ENCODE results near the gene NEK5. TPM values are rescaled to one million over a fixed set of nuclear protein-coding genes. Genes with fewer than 3 reads are reported as not detected.
"Not testable (repeated sequence)": the region's sequence is repeated elsewhere in the genome, so short reads cannot be mapped to it uniquely, and the experiment has no call there.

NEK5 gene
- total RNA-seq, 1 donor from 2014 or later = 0.05 TPM

GRCh38 chr13:52082601-52083000 is 46.3 kb downstream of the NEK5 start:
- intact Hi-C loops (cut with micrococcal nuclease) = no loop called here

- intact Hi-C loops (cut with micrococcal nuclease) = not testable (repeated sequence)
Measured at GRCh38 chr13:52079891-52080290, 49.0 kb downstream of the NEK5 start.

- intact Hi-C loops (cut with micrococcal nuclease) = no loop called here
Measured at GRCh38 chr13:52070929-52071523, 57.8 kb downstream of the NEK5 start.

DNA sequence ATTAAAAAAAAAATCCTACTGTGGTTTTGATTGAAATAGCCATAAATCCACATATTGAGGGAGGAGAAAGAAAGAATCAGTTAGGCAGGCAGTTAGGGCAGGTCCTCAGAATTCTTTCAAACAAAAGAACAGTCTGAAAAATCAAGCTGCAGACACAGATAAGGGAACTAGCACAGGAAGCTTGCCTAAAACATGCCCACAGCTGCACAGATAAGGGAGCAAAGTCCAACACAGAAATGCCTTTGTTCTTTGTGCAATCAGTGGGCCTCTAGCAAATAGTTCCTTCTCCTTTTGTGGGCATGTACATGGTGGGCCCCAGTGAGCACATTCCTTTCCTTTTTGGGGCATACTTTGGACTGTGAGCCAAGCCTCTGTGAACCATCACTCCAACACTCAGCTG is 61.6 kb downstream of the NEK5 start:
- intact Hi-C loops (cut with micrococcal nuclease) = no loop called here

GRCh38 chr13:52061587-52061986 is 67.3 kb downstream of the NEK5 start:
- intact Hi-C loops (cut with micrococcal nuclease) = no loop called here

DNA sequence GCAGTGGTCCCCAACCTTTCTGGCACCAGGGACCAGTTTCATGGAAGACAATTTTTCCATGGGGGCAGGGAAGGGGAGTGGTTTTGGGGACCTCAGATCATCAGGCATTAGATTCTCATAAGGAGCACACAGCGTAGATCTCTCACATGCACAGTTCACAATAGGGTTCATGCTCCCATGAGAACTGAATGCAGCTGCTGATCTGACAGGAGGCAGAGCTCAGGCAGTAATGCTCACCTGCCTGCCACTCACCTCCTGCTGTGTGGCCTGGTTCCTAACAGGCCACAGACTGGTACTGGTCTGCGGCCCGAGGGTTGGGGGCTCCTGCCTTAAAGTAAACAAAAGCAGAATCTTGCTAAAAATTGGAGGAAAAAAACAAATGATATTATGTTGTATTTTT is 67.8 kb downstream of the NEK5 start:
- intact Hi-C loops (cut with micrococcal nuclease) = not testable (repeated sequence)

- intact Hi-C loops (cut with micrococcal nuclease) = no loop called here
Measured at GRCh38 chr13:52053460-52053859, 75.4 kb downstream of the NEK5 start.

DNA sequence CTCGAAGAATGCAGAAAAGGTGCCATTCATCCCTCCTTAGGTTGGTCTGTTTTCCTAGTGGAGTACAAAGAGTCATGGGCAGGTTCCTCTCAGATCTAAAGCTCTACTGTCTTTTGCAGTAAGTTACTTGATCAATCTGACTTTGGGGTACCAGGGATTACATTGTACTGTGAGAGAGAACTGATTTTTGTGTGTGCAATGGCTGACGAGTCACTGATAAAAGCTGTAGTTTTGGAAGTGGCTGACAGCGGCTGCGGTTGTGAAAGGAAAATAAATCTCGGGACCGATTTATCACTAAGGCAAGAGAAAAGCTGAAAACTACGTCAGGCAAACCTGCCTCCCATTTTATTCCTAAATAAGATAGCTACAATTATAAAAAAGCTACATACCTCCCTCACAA is 77.5 kb downstream of the NEK5 start:
- intact Hi-C loops (cut with micrococcal nuclease) = no loop called here

DNA sequence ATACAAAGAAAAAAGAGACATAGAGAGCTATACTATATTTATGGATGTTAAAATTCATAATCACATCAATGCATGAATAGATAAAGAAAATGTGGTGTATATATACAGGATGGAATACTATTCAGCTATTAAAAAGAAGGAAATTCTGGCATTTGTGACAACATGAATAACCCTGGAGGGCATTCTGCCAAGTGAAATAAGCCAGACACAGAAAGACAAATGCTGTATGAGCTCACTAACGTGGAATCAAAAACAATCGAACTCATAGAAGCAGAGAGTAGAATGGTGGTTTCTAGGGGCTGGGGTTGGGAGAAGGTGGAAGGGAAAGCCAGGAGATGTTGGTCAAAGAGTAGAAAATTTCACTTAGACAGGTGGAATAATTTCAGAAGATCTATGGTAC is 80.4 kb downstream of the NEK5 start:
- intact Hi-C loops (cut with micrococcal nuclease) = no loop called here

DNA sequence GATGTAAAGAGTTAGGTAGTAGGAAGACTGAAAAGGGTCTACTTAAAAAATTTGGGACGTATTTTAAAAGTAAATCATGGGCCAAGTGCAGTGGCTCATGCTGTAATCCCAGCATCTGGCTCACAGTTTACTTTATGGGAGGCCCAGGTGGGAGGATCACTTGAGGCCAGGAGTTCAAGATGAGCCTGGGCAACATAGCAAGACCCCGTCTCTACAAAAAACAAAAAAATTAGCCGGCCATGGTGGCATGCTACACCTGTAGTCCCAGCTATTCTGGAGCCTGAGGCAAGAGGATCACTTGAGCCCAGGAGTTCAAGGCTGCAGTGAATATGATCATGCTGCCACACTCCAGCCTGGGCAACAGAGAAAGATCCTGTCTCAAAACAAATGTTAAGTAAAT is 81.4 kb downstream of the NEK5 start:
- intact Hi-C loops (cut with micrococcal nuclease) = no loop called here

GRCh38 chr13:52043675-52044074 is 85.2 kb downstream of the NEK5 start:
- intact Hi-C loops (cut with micrococcal nuclease) = no loop called here

DNA sequence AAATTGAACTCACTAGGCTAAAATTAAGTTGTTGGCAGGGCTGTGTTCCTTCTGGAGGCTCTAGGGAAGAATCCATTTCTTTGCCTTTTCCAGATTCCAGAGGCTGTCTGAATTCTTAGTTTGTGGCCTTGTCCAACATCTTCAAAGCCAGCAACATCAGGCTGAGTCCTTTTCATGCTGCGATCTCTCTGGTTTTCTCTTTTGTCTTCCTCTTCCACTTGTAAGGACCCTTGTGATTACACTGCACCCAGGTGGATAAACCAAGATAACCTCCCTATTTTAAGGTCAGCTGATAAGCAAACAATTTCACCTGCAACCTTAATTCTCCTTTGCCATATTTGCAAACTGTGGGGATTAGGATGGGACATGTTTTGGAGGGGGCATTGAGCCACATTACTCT is 92.8 kb downstream of the NEK5 start:
- intact Hi-C loops (cut with micrococcal nuclease) = no loop called here

DNA sequence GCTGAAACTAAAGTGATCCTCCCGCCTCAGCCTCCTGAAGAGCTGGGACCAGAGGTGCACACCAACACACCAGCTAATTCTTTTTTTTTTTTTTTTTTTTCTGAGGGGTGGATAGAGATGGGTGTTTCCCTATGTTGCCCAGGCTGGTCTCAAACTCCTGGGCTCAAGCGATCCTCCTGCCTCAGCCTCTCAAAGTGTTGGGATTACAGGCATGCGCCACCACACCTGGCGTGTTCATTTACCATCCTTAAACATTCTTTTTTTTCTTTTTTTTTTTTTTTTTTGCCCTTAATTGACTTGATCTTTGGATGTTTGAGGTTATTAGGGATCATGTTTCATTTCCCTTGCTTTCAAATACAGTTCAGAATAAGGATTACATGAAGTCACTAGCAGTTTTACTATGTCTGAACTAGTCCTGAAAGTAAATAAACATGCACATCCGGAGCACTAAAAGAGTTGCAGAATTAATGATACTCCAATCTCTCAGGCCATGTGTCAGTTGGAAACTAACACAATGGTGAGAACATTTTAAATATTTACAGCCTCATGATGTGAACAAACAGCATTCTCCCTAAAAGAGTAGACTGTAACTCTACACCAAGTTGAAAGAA is 94.2 kb downstream of the NEK5 start:
- intact Hi-C loops (cut with micrococcal nuclease) = no loop called here

- intact Hi-C loops (cut with micrococcal nuclease) = no loop called here
Measured at GRCh38 chr13:52033039-52033438, 95.8 kb downstream of the NEK5 start.

- intact Hi-C loops (cut with micrococcal nuclease) = not testable (repeated sequence)
Measured at GRCh38 chr13:52030401-52030800, 98.5 kb downstream of the NEK5 start.

GRCh38 chr13:52029569-52029968 is 99.3 kb downstream of the NEK5 start:
- intact Hi-C loops (cut with micrococcal nuclease) = no loop called here

GRCh38 chr13:52027832-52028231 is 101.0 kb downstream of the NEK5 start:
- intact Hi-C loops (cut with micrococcal nuclease) = no loop called here

- intact Hi-C loops (cut with micrococcal nuclease) = no loop called here
Measured at GRCh38 chr13:52026246-52026626, 102.6 kb downstream of the NEK5 start.

- intact Hi-C loops (cut with micrococcal nuclease) = no loop called here
Measured at GRCh38 chr13:52025475-52026245, 103.2 kb downstream of the NEK5 start.

- intact Hi-C loops (cut with micrococcal nuclease) = no loop called here
Measured at GRCh38 chr13:52024481-52024880, 104.4 kb downstream of the NEK5 start, which contains the start of gene UTP14C. Gene UTP14C, plus strand, starts transcription at chr13:52024691. Its CDS starts 4,114 bp downstream, at chr13:52028805.

DNA sequence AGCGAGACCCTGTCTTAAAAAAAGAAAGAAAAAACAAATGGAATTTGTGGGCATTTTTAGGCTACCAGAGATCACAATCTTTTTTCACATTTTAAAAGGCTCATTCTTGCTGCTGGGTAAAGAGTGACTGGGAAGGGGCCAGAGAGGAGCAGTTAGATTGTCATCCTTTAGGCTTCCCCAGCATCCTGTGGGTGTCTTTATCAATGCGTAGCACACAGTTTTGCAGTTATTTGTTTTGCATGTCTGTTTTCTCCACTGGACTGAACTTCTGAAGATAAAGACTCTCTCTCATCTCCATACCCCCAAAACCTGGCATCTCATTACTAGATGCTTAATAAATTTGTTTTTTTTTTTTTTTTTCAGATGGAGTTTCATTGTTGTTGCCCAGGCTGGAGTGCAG is 106.5 kb downstream of the NEK5 start:
- intact Hi-C loops (cut with micrococcal nuclease) = no loop called here

- intact Hi-C loops (cut with micrococcal nuclease) = no loop called here
Measured at GRCh38 chr13:52020191-52020590, 108.7 kb downstream of the NEK5 start.

GRCh38 chr13:52016296-52016695 is 112.6 kb downstream of the NEK5 start:
- intact Hi-C loops (cut with micrococcal nuclease) = loop anchor here (10.0 kb wide), 1 partner anchor 401 kb away; no protein-coding TSS in a partner anchor

Data from T-helper 2 cell treated with Interferon-gamma antibody and Interleukin-4, amounts not matched to agents 100 ng/mL and 5 ng/mL, for 36 hours (primary cell).